ENCODE data around the gene POLR3B. TPM values are rescaled to one million over a fixed set of nuclear protein-coding genes. Genes with fewer than 3 reads are reported as not detected.

POLR3B gene
- total RNA-seq, 1 donor: 16.8 TPM

DNA sequence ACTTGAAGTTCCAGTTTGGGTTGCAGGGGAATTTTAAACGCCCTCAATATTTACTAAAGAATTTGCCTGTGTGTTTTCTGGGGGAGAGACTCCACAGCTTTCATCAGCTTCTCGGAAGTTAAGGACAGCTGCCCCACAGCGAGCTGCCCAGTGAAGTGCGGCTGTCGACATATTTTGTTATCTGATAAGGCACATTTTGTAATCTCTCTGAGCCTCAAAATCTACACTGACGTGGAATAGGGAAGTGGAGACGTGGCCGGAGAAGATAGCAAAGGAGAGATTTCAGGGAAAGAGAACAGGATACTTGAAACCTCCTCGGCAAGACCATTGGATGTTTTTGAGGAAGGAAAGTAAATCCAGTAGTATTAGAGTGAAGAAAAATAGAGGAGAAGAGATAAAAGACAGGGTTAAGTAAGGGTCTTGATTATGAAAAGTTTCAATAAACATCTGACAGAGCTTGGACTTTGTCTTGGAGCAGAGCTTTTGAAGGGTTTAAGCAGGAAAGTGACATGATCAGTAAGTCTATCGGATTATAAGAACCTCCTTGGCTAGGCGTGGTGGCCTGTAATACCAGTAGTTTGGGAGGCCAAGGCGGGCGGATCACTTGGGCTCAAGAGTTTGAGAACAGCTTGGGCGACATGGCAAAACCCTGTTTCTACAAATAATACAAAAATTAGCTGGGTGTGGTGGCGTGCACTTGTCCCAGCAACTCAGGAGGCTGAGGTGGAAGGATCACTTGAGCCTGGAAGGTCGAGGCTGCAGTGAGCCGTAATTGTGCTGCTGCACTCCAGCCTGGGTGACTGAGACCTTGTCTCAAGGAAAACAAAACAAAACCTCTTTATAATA, 1.1 kb downstream of the POLR3B start:
- peak; percentile 96 for DNase-seq (ENCODE audit: low read depth)
- peak overlapping the region; percentile 80 for H3K4me3 ChIP-seq (ENCODE audit: low read depth, low read length)
- TF ChIP-seq, protein P1, sequence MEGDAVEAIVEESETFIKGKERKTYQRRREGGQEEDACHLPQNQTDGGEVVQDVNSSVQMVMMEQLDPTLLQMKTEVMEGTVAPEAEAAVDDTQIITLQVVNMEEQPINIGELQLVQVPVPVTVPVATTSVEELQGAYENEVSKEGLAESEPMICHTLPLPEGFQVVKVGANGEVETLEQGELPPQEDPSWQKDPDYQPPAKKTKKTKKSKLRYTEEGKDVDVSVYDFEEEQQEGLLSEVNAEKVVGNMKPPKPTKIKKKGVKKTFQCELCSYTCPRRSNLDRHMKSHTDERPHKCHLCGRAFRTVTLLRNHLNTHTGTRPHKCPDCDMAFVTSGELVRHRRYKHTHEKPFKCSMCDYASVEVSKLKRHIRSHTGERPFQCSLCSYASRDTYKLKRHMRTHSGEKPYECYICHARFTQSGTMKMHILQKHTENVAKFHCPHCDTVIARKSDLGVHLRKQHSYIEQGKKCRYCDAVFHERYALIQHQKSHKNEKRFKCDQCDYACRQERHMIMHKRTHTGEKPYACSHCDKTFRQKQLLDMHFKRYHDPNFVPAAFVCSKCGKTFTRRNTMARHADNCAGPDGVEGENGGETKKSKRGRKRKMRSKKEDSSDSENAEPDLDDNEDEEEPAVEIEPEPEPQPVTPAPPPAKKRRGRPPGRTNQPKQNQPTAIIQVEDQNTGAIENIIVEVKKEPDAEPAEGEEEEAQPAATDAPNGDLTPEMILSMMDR (IDR thresholded peaks at IDR 0.05; ENCODE audit: insufficient read depth, low read depth, low read length): no peak

DNA sequence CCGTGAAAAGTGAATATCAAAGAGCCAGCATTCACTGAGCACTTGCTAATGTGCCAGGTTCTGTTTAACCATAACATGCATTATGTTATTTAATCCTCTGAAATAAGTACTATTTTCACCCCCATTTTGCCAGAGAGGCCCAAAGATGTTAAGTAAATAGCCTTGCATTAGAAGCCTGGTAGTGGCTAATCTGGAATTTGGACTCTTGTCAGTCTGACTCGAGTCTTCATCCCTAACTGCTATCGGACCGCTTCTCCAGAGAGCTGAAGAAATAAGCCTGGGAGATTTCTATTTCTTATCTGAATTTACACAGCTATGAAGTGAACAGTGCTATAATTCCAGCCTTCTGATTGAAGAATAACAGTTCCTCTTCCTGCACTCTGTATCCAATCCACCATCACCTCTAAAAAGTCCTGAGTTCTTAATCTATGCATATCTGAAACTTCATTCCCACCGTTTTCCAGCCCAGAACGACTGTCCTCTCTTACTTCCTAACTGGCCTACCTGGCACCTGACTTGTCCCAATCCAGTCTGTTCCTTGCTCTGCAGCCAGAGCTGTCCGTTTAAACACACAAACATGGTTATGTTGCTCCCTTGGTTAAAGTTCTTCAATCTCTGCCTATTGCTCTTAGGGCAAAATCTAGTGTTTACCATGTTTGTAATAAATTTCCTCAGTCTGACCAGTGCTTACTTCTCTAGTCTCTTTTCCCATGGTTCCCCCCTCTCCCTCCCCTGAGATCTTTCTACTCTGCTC, 2.3 kb downstream of the POLR3B start:
- peak; percentile 10 for DNase-seq (ENCODE audit: low read depth)
- TF ChIP-seq, protein P1 (IDR thresholded peaks at IDR 0.05; ENCODE audit: insufficient read depth, low read depth, low read length): no peak
- peak overlapping the region; percentile 23 for H3K4me3 ChIP-seq (ENCODE audit: low read depth, low read length)

DNA sequence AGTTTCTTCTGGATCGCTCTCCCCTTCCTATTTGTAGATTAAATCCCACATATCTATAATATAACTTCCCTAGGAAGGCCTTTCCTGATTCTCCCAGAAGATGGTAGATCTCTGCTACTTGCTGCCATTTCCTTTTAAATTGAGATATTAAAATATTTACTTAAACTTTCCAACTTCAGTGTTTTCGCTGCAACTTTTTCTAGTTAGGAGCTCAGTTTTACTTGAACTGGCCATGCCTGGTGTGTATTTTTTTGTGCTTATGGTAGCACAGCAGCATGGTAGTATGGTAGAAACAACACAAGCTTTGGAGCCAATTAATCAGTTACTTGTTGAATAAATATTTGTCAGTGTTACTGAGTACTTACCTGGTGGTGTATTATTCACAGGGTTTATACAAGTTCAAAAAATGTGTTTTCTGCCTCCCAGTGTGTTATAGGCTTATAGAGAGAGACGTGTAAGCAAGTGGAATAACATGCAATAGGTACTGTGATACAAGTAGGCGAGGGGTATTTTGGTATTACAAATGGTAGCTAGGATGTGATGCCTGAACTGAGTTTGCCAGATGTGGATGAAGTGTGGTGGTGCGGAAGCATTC, 2.9 kb downstream of the POLR3B start:
- H3K4me3 ChIP-seq (ENCODE audit: low read depth, low read length): no peak overlapping the region
- peak; percentile 14 for DNase-seq (ENCODE audit: low read depth)
- TF ChIP-seq, protein P1 (IDR thresholded peaks at IDR 0.05; ENCODE audit: insufficient read depth, low read depth, low read length): no peak

DNA sequence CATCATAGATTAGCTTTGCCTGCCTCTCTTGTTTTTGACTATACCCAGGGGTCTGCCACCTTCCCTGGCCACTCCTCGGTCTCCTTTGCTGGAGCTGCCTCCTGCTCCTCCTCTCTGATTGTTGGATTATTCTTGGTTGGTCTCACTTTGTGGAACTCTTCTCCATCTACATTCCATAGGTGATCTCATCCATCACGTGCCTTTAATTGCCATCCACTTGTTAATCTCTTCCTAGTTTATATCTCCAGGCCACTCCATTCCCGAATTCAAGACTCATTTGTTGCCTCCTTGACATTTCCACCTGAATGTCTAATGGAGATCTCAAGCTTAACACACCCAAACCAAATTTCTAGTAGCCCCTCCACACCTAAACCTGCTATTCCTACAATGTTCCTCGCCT, 5.4 kb downstream of the POLR3B start:
- no peak for DNase-seq (ENCODE audit: low read depth)
- no peak overlapping the region for H3K4me3 ChIP-seq (ENCODE audit: low read depth, low read length)
- TF ChIP-seq, protein P1 (IDR thresholded peaks at IDR 0.05; ENCODE audit: insufficient read depth, low read depth, low read length): no peak

DNA sequence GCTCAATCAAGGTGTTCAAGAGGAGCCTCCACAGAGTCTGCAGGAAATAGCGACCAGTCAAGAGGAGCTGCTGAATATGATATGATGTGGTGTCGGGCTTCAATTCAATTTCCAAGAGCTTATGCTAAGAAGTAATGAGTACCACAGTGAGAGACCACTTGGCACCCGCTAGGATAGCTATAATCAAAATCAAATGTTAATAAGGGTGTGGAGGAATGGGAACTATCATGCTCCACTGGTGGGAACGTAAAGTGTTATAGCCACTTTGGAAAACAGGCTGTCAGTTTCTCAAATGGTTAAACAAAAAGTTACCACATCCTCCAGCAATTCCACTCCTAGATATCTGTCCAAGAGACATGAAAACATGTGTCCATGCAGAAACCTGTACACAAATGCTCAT, 6.7 kb downstream of the POLR3B start:
- TF ChIP-seq, protein P1 (IDR thresholded peaks at IDR 0.05; ENCODE audit: insufficient read depth, low read depth, low read length): no peak
- H3K4me3 ChIP-seq (ENCODE audit: low read depth, low read length): no peak overlapping the region
- no peak for DNase-seq (ENCODE audit: low read depth)

DNA sequence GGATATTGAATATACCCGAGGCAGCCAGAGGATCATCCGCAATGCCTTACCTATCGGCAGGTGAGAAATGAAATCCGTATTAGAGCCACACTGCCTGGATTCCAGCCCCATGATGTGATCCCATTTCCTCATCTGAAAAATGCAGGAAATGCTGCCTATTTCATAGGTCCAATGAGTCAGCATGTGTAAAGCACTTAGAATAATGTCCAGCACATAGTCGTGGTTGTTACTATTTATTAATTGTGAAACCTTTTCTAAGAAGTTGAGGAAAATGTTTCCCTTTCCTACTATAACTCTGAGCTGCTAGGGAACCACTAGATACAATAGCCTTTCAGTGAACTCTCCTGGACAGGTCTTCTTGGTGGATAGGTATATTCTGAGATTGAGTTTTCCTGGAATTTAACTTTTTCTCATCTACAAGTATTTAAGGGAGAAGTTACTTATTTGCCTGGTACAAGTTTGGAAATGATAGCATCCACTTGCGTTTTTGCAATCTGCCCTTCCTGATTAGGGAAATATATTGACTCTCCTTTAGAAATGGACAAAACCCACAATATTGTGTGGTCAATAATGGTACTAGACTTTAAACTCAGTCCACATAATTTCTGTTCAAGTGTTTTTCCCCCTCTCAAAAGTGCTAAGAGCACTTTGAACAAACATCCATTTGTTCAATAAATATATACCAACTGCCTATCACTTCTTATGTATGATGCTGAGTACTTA, 12.2 kb downstream of the POLR3B start:
- DNase-seq (ENCODE audit: low read depth): peak; percentile 79
- H3K4me3 ChIP-seq (ENCODE audit: low read depth, low read length): no peak overlapping the region
- TF ChIP-seq, protein P1 (IDR thresholded peaks at IDR 0.05; ENCODE audit: insufficient read depth, low read depth, low read length): no peak
